DND-41 (cell line): ENCODE measurements around the gene UROC1.

Source experiments
- ATAC-seq: fragments of 200-7000 bp; cut with Tn5 transposase; 3 replicates; pipeline ENCODE4 v1.9.1; 2021; ENCODE audit warnings: low read depth; ENCODE audit not compliant: insufficient read depth
- DNase-seq: peaks from one replicate; pipeline ENCODE4 v3.0.0-alpha.2; 2020
- H2AFZ ChIP-seq: 2 replicates; pipeline ENCODE4 v1.6.0; 2012; ENCODE audit warnings: low read depth, low read length
- H3K27ac ChIP-seq: 2 replicates; pipeline ENCODE4 v1.5.1; 2012; ENCODE audit warnings: low read length, inconsistent platforms
- H3K27me3 ChIP-seq: fragments of 200-600 bp; sonication (generic); 2 replicates; pipeline ENCODE4 v1.6.0; 2012; ENCODE audit warnings: low read length, mild to moderate bottlenecking, inconsistent platforms; ENCODE audit not compliant: insufficient read depth, poor library complexity
- H3K36me3 ChIP-seq: 2 replicates; pipeline ENCODE4 v1.5.1; 2012; ENCODE audit warnings: low read length, inconsistent platforms; ENCODE audit not compliant: insufficient read depth
- H3K4me1 ChIP-seq: 2 replicates; pipeline ENCODE4 v1.5.1; 2012; ENCODE audit warnings: mild to moderate bottlenecking, low read length; ENCODE audit not compliant: insufficient read depth
- H3K4me2 ChIP-seq: 2 replicates; pipeline ENCODE4 v1.6.0; 2012; ENCODE audit warnings: mild to moderate bottlenecking, moderate library complexity, low read length, inconsistent platforms; ENCODE audit not compliant: insufficient read depth
- H3K4me3 ChIP-seq, 2 experiments: fragments of 200-600 bp in 1 of 2; shearing (Covaris generic) in 1 of 2; 2 replicates each; pipeline ENCODE4 v1.5.1; 2012 to 2016; ENCODE audit warnings: inconsistent platforms in 2 of 2, low read length in 2 of 2, mild to moderate bottlenecking in 2 of 2, low read depth in 1 of 2, moderate library complexity in 1 of 2
- H3K79me2 ChIP-seq: 2 replicates; pipeline ENCODE4 v1.6.0; 2012; ENCODE audit warnings: low read length, inconsistent platforms; ENCODE audit not compliant: insufficient read depth
- H3K9ac ChIP-seq: 2 replicates; pipeline ENCODE4 v1.6.0; 2012; ENCODE audit warnings: low read depth, mild to moderate bottlenecking, inconsistent platforms, low read length, moderate library complexity
- H3K9me3 ChIP-seq: 2 replicates; pipeline ENCODE4 v1.5.1; 2012; ENCODE audit warnings: low read length, moderate library complexity, mild to moderate bottlenecking, inconsistent platforms; ENCODE audit not compliant: insufficient read depth, severe bottlenecking
- H4K20me1 ChIP-seq: 2 replicates; pipeline ENCODE4 v1.6.0; 2012; ENCODE audit warnings: low read length; ENCODE audit not compliant: insufficient read depth
- EZH2 ChIP-seq: IDR thresholded peaks from 3 replicates; pipeline ENCODE4 v1.6.1; 2012; ENCODE audit warnings: borderline replicate concordance, low read depth, mild to moderate bottlenecking, moderate library complexity, low read length, inconsistent platforms; ENCODE audit not compliant: severe bottlenecking
- TF ChIP-seq, protein P1 (sequence below): IDR thresholded peaks from 2 replicates; pipeline ENCODE4 v1.5.1; 2012; ENCODE audit warnings: borderline replicate concordance, low read length, moderate library complexity, mild to moderate bottlenecking; ENCODE audit not compliant: poor library complexity, severe bottlenecking; ENCODE audit errors: extremely low read depth

The UROC1 gene

GRCh38 chr3:126508564-126508964 lies 9.0 kb downstream of the UROC1 start:
- Histone ChIP-seq H3K9me3 (no peaks in the 10 kb centered on the region), H3K27me3 (no peaks in the 10 kb centered on the region), H2AFZ (no peak overlapping the region), H3K4me1 (no peaks in the 10 kb centered on the region), H3K4me3 (no peak overlapping the region), H3K4me2 (no peak overlapping the region), H3K27ac (no peak overlapping the region), H3K79me2 (no peaks in the 10 kb centered on the region), H3K36me3 (no peaks in the 10 kb centered on the region), H3K9ac (no peak overlapping the region), H4K20me1 (no peaks in the 10 kb centered on the region)
- ATAC-seq (no peak), DNase-seq (no peak)
- TF ChIP-seq, protein P1, sequence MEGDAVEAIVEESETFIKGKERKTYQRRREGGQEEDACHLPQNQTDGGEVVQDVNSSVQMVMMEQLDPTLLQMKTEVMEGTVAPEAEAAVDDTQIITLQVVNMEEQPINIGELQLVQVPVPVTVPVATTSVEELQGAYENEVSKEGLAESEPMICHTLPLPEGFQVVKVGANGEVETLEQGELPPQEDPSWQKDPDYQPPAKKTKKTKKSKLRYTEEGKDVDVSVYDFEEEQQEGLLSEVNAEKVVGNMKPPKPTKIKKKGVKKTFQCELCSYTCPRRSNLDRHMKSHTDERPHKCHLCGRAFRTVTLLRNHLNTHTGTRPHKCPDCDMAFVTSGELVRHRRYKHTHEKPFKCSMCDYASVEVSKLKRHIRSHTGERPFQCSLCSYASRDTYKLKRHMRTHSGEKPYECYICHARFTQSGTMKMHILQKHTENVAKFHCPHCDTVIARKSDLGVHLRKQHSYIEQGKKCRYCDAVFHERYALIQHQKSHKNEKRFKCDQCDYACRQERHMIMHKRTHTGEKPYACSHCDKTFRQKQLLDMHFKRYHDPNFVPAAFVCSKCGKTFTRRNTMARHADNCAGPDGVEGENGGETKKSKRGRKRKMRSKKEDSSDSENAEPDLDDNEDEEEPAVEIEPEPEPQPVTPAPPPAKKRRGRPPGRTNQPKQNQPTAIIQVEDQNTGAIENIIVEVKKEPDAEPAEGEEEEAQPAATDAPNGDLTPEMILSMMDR = no peak
- TF ChIP-seq EZH2 = no peak

DNA sequence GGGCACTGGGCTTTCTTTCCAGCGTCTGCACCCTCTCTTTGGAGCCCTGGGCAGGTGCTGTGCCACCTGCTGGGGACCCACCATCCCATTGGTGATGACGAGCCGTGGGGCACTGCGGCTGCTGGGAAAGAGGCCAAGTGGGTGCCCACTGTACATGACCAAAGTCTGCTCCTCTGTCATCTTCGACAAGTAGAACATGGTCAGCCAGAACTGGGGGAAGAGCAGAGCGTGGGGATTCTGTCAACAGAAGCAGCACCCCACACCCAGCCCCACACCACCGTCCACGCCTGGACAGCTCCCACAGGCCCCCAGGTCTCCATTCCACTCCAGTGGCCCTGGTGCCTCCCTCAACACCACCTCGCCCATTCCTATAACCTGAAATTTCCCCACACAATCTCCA lies 9.7 kb downstream of the UROC1 start:
- Histone ChIP-seq H3K79me2 (no peaks in the 10 kb centered on the region), H3K36me3 (no peaks in the 10 kb centered on the region), H3K9ac (no peak overlapping the region), H4K20me1 (no peaks in the 10 kb centered on the region), H3K4me2 (no peak overlapping the region), H3K4me1 (no peaks in the 10 kb centered on the region), H3K4me3 (no peak overlapping the region), H3K9me3 (no peaks in the 10 kb centered on the region), H3K27ac (no peak overlapping the region), H3K27me3 (no peaks in the 10 kb centered on the region), H2AFZ (no peak overlapping the region)
- DNase-seq (no peak), ATAC-seq (no peak)
- no peak for TF ChIP-seq EZH2
- TF ChIP-seq, protein P1 = no peak

DNA sequence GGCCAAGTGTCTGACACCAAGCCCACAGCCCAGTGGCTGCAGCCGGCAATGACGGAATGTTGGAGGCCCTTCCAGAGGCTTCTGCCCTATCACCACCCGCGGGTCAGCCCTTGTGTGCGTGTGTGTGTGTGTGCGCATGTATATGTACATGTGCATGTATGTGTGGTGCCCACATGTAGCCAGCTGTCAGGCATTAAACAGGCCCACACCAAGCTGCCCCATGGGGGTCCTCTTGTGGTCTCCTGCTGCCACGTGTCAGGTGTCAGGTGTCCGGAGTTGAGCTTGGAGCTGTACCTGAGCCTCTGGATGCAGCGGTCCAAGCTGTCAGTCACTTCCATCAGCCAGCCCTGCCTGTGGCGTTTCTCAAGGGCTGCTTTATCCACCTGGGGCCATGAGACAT lies 13.9 kb downstream of the UROC1 start:
- no peak overlapping the region for H3K9ac ChIP-seq
- no peak overlapping the region for H3K27ac ChIP-seq
- ATAC-seq = no peak
- H3K4me1 ChIP-seq = peaks cover 7% of the 10 kb centered on the region
- TF ChIP-seq, protein P1 = no peak
- TF ChIP-seq EZH2 = no peak
- no peak overlapping the region for H2AFZ ChIP-seq
- no peak overlapping the region for H3K4me3 ChIP-seq
- H3K9me3 ChIP-seq = no peaks in the 10 kb centered on the region
- no peaks in the 10 kb centered on the region for H3K27me3 ChIP-seq
- no peak overlapping the region for H3K4me2 ChIP-seq
- H3K36me3 ChIP-seq = no peaks in the 10 kb centered on the region
- H3K79me2 ChIP-seq = no peaks in the 10 kb centered on the region
- DNase-seq = no peak
- no peaks in the 10 kb centered on the region for H4K20me1 ChIP-seq

DNA sequence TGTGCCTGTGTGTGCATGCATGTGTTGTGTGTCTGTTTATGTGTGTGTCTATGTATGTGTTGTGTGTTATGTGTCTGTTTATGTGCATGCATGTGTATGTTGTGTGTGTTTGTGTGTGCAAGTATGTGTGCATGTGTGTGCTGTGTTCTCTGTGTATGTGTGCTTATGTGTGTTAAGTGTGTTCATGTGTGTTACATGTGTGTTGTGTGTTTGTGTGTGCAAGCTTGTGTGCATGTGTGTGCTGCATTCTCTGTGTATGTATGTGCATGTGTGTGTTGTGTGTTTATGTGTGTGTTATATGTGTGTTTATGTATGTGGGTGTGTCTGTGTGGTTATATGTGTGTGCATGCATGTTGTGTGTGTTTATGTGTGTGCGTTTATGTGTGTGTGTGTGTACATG lies 14.9 kb downstream of the UROC1 start:
- Histone ChIP-seq H3K27ac (no peak overlapping the region), H3K9ac (no peak overlapping the region), H4K20me1 (no peaks in the 10 kb centered on the region), H3K36me3 (no peaks in the 10 kb centered on the region), H3K9me3 (no peaks in the 10 kb centered on the region), H3K4me2 (no peak overlapping the region), H2AFZ (no peak overlapping the region), H3K4me3 (no peak overlapping the region), H3K4me1 (peaks cover 17% of the 10 kb centered on the region), H3K27me3 (no peaks in the 10 kb centered on the region), H3K79me2 (no peaks in the 10 kb centered on the region)
- TF ChIP-seq, protein P1 = no peak
- TF ChIP-seq EZH2 = no peak
- no peak for DNase-seq
- no peak for ATAC-seq
